ENCODE results near the gene ME3. TPM values are rescaled to one million over a fixed set of nuclear protein-coding genes. Genes with fewer than 3 reads are reported as not detected.

ME3 gene
- total RNA-seq (2014; rRNA removed; shearing (Covaris generic)) (7.7 and 10.9 TPM in 2 replicates), polyA plus RNA-seq (2016; fragmentation: Nextera tagmentation; extraction: Ambion mirVana) (7.5 TPM in 2 replicates)

GRCh38 chr11:86672007-86672621 lies at the start of gene ME3:
ME3 (minus strand) TSS chr11:86672616.
- Histone ChIP-seq H2AFZ (peak within 1 kb of the TSS; percentile 84), H3K4me3 (peak within 1 kb of the TSS; percentile 78), H3K36me3 (ENCODE audit: low read depth) (no peaks in the 10 kb centered on the region), H3K9ac (peak within 1 kb of the TSS; percentile 76), H3K27ac (no peak within 1 kb of the TSS), H3K27me3 (replicated peaks; ENCODE audit: insufficient read depth) (no peaks in the 10 kb centered on the region), H3F3A (ENCODE audit: insufficient read depth) (no peaks in the 10 kb centered on the region), H3K9me3 (ENCODE audit: low read depth) (no peaks in the 10 kb centered on the region), H3K4me2 (ENCODE audit: unreplicated experiment) (peak within 1 kb of the TSS; percentile 60), H3K79me2 (ENCODE audit: insufficient read depth) (no peaks in the 10 kb centered on the region), H3K4me1 (ENCODE audit: insufficient read depth) (peaks cover 5% of the 10 kb centered on the region; the same call in 1 of the 2 replicates), H4K20me1 (ENCODE audit: insufficient read depth) (no peaks in the 10 kb centered on the region), H3K9me2 (ENCODE audit: insufficient read depth) (no peaks in the 10 kb centered on the region)
- WGBS, 2 experiments (ENCODE audit: low coverage in 1 of 2, low lambda C conversion rate in 2 of 2, missing lambda C conversion rate in 2 of 2), result 2 to 3% methylated on average over 39 to 52 of the region's 52 CpGs
- DNase-seq, result peak; percentile 74
- in situ Hi-C loops (cut with MboI), result no loop called here
- TF ChIP-seq EZH2 (IDR thresholded peaks at IDR 0.05; ENCODE audit: insufficient read depth, poor library complexity, severe bottlenecking), result no peak
- TF ChIP-seq EZH2phosphoT487 (IDR thresholded peaks at IDR 0.05; ENCODE audit: insufficient read depth, low read depth), result no peak

GRCh38 chr11:86722006-86722405 lies 49.6 kb upstream of the ME3 start:
- Histone ChIP-seq H3K4me3 (no peak overlapping the region), H3K27ac (no peak overlapping the region), H4K20me1 (ENCODE audit: insufficient read depth) (no peaks in the 10 kb centered on the region), H3K9ac (no peak overlapping the region), H3K4me1 (ENCODE audit: insufficient read depth) (peaks cover 52% of the 10 kb centered on the region), H3K36me3 (ENCODE audit: low read depth) (0 out of 2 replicates have a peak, but pooled peaks cover 3% of the 10 kb centered on the region), H3K4me2 (ENCODE audit: unreplicated experiment) (peak overlapping the region; percentile 27), H3K9me3 (ENCODE audit: low read depth) (no peaks in the 10 kb centered on the region), H3K27me3 (replicated peaks; ENCODE audit: insufficient read depth) (no peaks in the 10 kb centered on the region), H3K9me2 (ENCODE audit: insufficient read depth) (no peaks in the 10 kb centered on the region), H3K79me2 (ENCODE audit: insufficient read depth) (no peaks in the 10 kb centered on the region), H3F3A (ENCODE audit: insufficient read depth) (peaks cover 36% of the 10 kb centered on the region), H2AFZ (no peak overlapping the region)
- TF ChIP-seq EZH2 (IDR thresholded peaks at IDR 0.05; ENCODE audit: insufficient read depth, poor library complexity, severe bottlenecking), result no peak
- 0 to 5% methylated on average over 1 of the region's 1 CpG for WGBS, 2 experiments (ENCODE audit: low coverage in 1 of 2, low lambda C conversion rate in 2 of 2, missing lambda C conversion rate in 2 of 2)
- in situ Hi-C loops (cut with MboI), result no loop called here
- peak; percentile 85 for DNase-seq

GRCh38 chr11:86720546-86720945 lies 48.1 kb upstream of the ME3 start:
- Histone ChIP-seq H3K79me2 (ENCODE audit: insufficient read depth) (no peaks in the 10 kb centered on the region), H3K4me3 (no peak overlapping the region), H4K20me1 (ENCODE audit: insufficient read depth) (no peaks in the 10 kb centered on the region), H3F3A (ENCODE audit: insufficient read depth) (peaks cover 29% of the 10 kb centered on the region), H3K9me3 (ENCODE audit: low read depth) (no peaks in the 10 kb centered on the region), H3K27ac (peak overlapping the region; percentile 52; the same call in 1 of the 2 replicates), H3K4me1 (ENCODE audit: insufficient read depth) (peaks cover 44% of the 10 kb centered on the region), H2AFZ (no peak overlapping the region), H3K27me3 (replicated peaks; ENCODE audit: insufficient read depth) (no peaks in the 10 kb centered on the region), H3K36me3 (ENCODE audit: low read depth) (0 out of 2 replicates have a peak, but pooled peaks cover 3% of the 10 kb centered on the region), H3K4me2 (ENCODE audit: unreplicated experiment) (peak overlapping the region; percentile 58), H3K9ac (no peak overlapping the region), H3K9me2 (ENCODE audit: insufficient read depth) (no peaks in the 10 kb centered on the region)
- TF ChIP-seq EZH2phosphoT487 (IDR thresholded peaks at IDR 0.05; ENCODE audit: insufficient read depth, low read depth) (no peak), EZH2 (IDR thresholded peaks at IDR 0.05; ENCODE audit: insufficient read depth, poor library complexity, severe bottlenecking) (no peak)
- WGBS, 2 experiments (ENCODE audit: low coverage in 1 of 2, low lambda C conversion rate in 2 of 2, missing lambda C conversion rate in 2 of 2), result 96 to 100% methylated on average over 2 of the region's 2 CpGs
- in situ Hi-C loops (cut with MboI), result no loop called here
- DNase-seq, result no peak

- H3F3A ChIP-seq (ENCODE audit: insufficient read depth), result peaks cover 29% of the 10 kb centered on the region
- H2AFZ ChIP-seq, result no peak overlapping the region
- TF ChIP-seq EZH2 (IDR thresholded peaks at IDR 0.05; ENCODE audit: insufficient read depth, poor library complexity, severe bottlenecking), result no peak
- TF ChIP-seq EZH2phosphoT487 (IDR thresholded peaks at IDR 0.05; ENCODE audit: insufficient read depth, low read depth), result no peak
- DNase-seq, result peak; percentile 79
- peak overlapping the region; percentile 10; the same call in 1 of the 2 replicates for H3K4me3 ChIP-seq
- H3K9me3 ChIP-seq (ENCODE audit: low read depth), result no peaks in the 10 kb centered on the region
- peak overlapping the region; percentile 58 for H3K4me2 ChIP-seq (ENCODE audit: unreplicated experiment)
- no peak overlapping the region for H3K9ac ChIP-seq
- peak overlapping the region; percentile 52 for H3K27ac ChIP-seq
- in situ Hi-C loops (cut with MboI), result no loop called here
- no peaks in the 10 kb centered on the region for H3K79me2 ChIP-seq (ENCODE audit: insufficient read depth)
- no peaks in the 10 kb centered on the region for H3K9me2 ChIP-seq (ENCODE audit: insufficient read depth)
- H3K36me3 ChIP-seq (ENCODE audit: low read depth), result 0 out of 2 replicates have a peak, but pooled peaks cover 3% of the 10 kb centered on the region
- H4K20me1 ChIP-seq (ENCODE audit: insufficient read depth), result no peaks in the 10 kb centered on the region
- H3K27me3 ChIP-seq (replicated peaks; ENCODE audit: insufficient read depth), result no peaks in the 10 kb centered on the region
- H3K4me1 ChIP-seq (ENCODE audit: insufficient read depth), result peaks cover 44% of the 10 kb centered on the region
- 0 to 4% methylated on average over 1 of the region's 1 CpG for WGBS, 2 experiments (ENCODE audit: low coverage in 1 of 2, low lambda C conversion rate in 2 of 2, missing lambda C conversion rate in 2 of 2)
These were observed 47.5 kb upstream of the ME3 start for GRCh38 chr11:86719781-86720463.

Measured in GM23248 (cell line).